ENCODE measurements around the gene GPRC5C. TPM values are rescaled to one million over a fixed set of nuclear protein-coding genes. Genes with fewer than 3 reads are reported as not detected.

The GPRC5C gene
- total and polyA plus RNA-seq, 7 donors = 6.1 to 78.1 (median 16.9) TPM

DNA sequence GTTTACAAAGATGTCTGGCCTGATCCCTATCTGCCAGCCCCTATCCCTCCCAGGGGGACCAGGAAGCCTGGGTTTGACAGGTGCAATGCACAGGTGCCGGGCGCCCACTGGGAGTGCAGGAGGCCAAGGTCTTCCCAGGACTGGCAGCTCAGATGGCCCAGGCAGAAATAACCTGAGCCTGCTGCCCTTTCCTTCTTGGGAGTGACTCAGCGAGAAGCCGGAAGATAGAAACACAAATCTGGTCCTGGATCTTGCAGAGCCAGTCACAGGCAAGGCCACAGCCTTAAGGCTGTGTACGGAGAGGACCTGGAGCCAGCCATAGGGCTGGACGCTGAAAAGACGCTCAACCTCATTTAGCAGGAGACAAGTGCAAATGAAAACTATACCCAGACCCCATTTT is 36.9 kb upstream of the GPRC5C start:
- WGBS, 2 donors = 37 to 82% methylated on average over 7 of the region's 7 CpGs

DNA sequence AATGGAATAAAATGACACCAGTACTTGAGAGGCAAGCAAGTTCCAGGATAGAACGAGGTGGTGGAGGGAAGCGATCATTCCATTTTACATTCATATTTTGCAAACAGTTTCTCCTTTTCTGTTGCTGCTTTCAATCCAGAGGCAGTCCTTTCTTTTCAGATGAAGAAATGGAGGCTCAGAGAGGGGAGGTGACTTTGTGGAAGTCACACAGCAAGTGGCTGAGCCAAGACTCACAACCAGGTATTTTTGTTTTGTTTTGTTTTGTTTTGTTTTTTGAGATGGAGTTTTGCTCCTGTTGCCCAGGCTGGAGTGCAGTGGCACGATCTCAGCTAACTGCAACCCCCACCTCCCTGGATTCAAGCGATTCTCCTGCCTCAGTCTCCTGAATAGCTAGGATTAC is 35.3 kb upstream of the GPRC5C start:
- Histone ChIP-seq H3K36me3 (no peaks in the 10 kb centered on the region), H3K27me3 (no peaks in the 10 kb centered on the region), H3K4me1 (no peaks in the 10 kb centered on the region), H3K9me3 (no peaks in the 10 kb centered on the region), H3K27ac (no peak overlapping the region), H3K4me3 (no peak overlapping the region)
- intact Hi-C loops (cut with DNase I) = no loop called here
- DNase-seq = no peak
- 91 to 92% methylated on average over 4 of the region's 4 CpGs for WGBS, 2 donors
- TF ChIP-seq POLR2AphosphoS5 (IDR thresholded peaks at IDR 0.05) (no peak), EP300 (IDR thresholded peaks at IDR 0.05) (no peak)
- TF ChIP-seq, protein P1, sequence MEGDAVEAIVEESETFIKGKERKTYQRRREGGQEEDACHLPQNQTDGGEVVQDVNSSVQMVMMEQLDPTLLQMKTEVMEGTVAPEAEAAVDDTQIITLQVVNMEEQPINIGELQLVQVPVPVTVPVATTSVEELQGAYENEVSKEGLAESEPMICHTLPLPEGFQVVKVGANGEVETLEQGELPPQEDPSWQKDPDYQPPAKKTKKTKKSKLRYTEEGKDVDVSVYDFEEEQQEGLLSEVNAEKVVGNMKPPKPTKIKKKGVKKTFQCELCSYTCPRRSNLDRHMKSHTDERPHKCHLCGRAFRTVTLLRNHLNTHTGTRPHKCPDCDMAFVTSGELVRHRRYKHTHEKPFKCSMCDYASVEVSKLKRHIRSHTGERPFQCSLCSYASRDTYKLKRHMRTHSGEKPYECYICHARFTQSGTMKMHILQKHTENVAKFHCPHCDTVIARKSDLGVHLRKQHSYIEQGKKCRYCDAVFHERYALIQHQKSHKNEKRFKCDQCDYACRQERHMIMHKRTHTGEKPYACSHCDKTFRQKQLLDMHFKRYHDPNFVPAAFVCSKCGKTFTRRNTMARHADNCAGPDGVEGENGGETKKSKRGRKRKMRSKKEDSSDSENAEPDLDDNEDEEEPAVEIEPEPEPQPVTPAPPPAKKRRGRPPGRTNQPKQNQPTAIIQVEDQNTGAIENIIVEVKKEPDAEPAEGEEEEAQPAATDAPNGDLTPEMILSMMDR (IDR thresholded peaks at IDR 0.05) = no peak

More for the DNA sequence above, 36.9 kb upstream of the GPRC5C start:
- Histone ChIP-seq H3K4me1 (no peaks in the 10 kb centered on the region), H3K4me3 (no peak overlapping the region), H3K27me3 (no peaks in the 10 kb centered on the region), H3K27ac (no peak overlapping the region), H3K36me3 (no peaks in the 10 kb centered on the region), H3K9me3 (no peaks in the 10 kb centered on the region)
- TF ChIP-seq, protein P1 (IDR thresholded peaks at IDR 0.05) = no peak
- TF ChIP-seq POLR2A (IDR thresholded peaks at IDR 0.05) = no peak
- TF ChIP-seq EP300 (IDR thresholded peaks at IDR 0.05) = no peak
- intact Hi-C loops (cut with DNase I) = no loop called here
- no peak for DNase-seq

DNA sequence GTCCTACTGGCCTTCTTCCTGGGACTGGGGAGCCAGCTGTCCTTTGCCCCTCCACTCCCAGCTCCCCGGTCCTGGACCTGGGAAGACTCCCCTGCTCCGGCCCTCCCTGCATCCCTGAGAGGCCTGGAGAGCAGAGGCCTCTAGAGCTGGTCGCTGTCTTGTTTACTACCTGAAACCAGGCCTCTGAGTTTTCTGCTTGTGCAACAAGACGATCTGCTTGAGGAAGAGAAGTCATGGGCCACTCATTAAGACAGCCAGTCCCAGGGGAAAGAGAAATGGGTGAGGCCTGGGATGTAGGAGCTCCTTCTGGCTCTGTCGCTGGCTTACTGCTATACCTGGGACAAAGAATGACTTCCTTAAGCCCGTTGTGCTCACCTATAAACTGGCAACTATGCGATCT is 29.8 kb upstream of the GPRC5C start:
- DNase-seq = no peak
- H3K4me1 ChIP-seq = no peaks in the 10 kb centered on the region
- H3K27me3 ChIP-seq = peaks cover 3 to 14% (median 6%) of the 10 kb centered on the region in 3 donors
- no peaks in the 10 kb centered on the region for H3K9me3 ChIP-seq
- TF ChIP-seq, protein P1 (IDR thresholded peaks at IDR 0.05) = no peak
- no peak for TF ChIP-seq EP300 (IDR thresholded peaks at IDR 0.05)
- no peaks in the 10 kb centered on the region for H3K36me3 ChIP-seq
- intact Hi-C loops (cut with DNase I) = no loop called here
- H3K27ac ChIP-seq = no peak overlapping the region
- WGBS, 2 donors = 89% methylated on average over 7 of the region's 7 CpGs
- H3K4me3 ChIP-seq = no peak overlapping the region

DNA sequence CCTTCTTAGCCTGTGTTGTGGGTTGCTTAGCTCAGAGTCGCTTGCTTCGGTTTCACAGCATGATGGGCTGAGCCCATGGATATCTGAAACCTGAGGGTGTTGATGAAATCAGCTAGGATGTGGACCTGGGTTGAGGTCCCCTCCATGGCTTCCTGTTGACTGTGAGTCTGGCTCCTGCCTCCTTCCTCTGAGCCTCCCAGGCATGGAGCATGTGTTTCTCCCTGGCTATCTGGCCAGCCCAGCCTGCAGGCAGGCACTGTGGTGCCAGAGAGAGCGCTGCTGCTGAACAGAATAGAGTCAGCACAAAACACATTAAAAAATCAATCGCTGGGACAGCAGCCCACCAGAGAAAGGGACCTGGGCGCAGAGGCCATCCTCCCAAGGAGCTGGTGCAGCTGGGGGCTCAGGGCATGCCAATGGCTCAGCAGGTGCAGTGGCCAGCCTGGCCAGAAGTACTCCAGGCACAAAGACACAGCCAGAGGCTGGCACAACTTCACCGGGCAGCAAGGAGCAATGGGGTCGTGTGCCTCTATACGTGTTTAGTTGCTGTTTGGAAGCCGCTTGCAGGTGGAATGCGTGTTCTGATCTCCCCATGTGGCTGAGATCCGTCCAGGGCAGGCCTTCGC is 28.3 kb upstream of the GPRC5C start:
- no peak overlapping the region for H3K4me3 ChIP-seq
- TF ChIP-seq, protein P1 (IDR thresholded peaks at IDR 0.05) = no peak
- no peak for TF ChIP-seq POLR2AphosphoS5 (IDR thresholded peaks at IDR 0.05)
- no peak for TF ChIP-seq POLR2A (IDR thresholded peaks at IDR 0.05)
- TF ChIP-seq EP300 (IDR thresholded peaks at IDR 0.05) = no peak
- no peaks in the 10 kb centered on the region for H3K9me3 ChIP-seq
- 84 to 89% methylated on average over 12 of the region's 12 CpGs for WGBS, 2 donors
- H3K27me3 ChIP-seq = peaks cover 3 to 14% (median 6%) of the 10 kb centered on the region in 3 donors
- no peaks in the 10 kb centered on the region for H3K36me3 ChIP-seq
- no peak overlapping the region for H3K27ac ChIP-seq
- intact Hi-C loops (cut with DNase I) = no loop called here
- no peak for DNase-seq
- no peaks in the 10 kb centered on the region for H3K4me1 ChIP-seq

DNA sequence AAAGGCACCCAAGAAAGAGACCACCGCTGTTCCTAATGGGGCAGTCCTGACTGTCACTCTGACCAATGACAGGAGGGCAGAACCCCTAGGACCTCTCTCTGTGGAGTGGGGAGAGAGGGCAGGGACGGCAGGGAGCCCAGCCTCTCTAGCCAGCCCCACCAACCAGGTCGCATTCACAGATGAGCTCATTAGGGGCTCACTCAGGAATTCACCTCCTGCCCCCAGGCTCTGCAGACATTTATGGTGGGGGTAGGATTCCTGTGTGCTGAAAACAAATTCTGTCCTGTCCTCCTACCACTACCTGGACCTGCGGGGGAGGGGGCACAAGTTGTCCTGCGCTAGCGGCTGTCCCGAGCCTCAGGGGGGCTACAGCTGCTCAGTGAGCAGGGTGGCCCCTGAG is 27.7 kb upstream of the GPRC5C start:
- Histone ChIP-seq H3K4me1 (no peaks in the 10 kb centered on the region), H3K9me3 (no peaks in the 10 kb centered on the region), H3K4me3 (no peak overlapping the region), H3K27ac (no peak overlapping the region), H3K27me3 (peaks cover 3 to 14% (median 6%) of the 10 kb centered on the region in 3 donors), H3K36me3 (no peaks in the 10 kb centered on the region)
- 80 to 81% methylated on average over 7 of the region's 7 CpGs for WGBS, 2 donors
- intact Hi-C loops (cut with DNase I) = no loop called here
- no peak for DNase-seq
- TF ChIP-seq EP300 (IDR thresholded peaks at IDR 0.05) = no peak
- TF ChIP-seq POLR2A (IDR thresholded peaks at IDR 0.05) = no peak
- no peak for TF ChIP-seq POLR2AphosphoS5 (IDR thresholded peaks at IDR 0.05)
- TF ChIP-seq, protein P1 (IDR thresholded peaks at IDR 0.05) = no peak
